Suprapubic skin (tissue), 4 donors: Measurements from ENCODE around the gene RASSF5.

Source experiments
- EP300 ChIP-seq: sonication (generic); formaldehyde crosslinking; IDR thresholded peaks from one replicate; pipeline ENCODE4 v1.6.1; 2017; ENCODE audit warnings: antibody characterized with exemption
- POLR2A ChIP-seq, 2 donors: fragments of 450-650 bp; IDR thresholded peaks; one replicate each; pipeline ENCODE4 v1.6.1; 2017; ENCODE audit warnings: antibody characterized with exemption in 2 of 2, mild to moderate bottlenecking in 2 of 2, moderate library complexity in 2 of 2
- POLR2AphosphoS5 ChIP-seq, 3 donors: sonication (generic); formaldehyde crosslinking; IDR thresholded peaks; one replicate each; pipeline ENCODE4 v1.6.1; 2017; ENCODE audit warnings: antibody characterized with exemption in 3 of 3
- TF ChIP-seq, protein P1 (sequence below), 2 donors: fragments of 200-600 bp in 1 of 2; fragments of 450-650 bp in 1 of 2; sonication (generic) in 1 of 2; IDR thresholded peaks; one replicate each; pipeline ENCODE4 v1.5.1; 2016 to 2019; ENCODE audit warnings: antibody characterized with exemption in 2 of 2, mild to moderate bottlenecking in 1 of 2, moderate library complexity in 1 of 2

DNA sequence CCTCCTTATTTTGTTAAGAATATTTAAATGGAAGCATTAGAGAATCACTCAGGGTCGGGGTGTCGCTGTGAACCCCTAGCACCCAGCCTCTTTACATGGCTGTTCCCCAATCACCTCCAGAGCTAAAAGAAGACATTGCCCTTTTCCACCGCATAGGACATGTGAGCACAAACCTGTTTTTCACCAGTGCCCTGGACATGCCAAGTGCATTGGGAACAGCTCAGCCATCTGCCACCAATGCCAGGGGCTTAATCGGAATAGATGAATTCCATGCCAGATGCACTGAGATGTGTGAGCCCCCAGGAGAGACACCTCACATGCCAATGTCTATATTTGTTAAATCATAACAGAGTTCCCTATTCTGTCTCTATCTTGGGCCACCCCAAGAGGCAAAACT lies 71.6 kb downstream of the RASSF5 start:
- TF ChIP-seq POLR2AphosphoS5 (IDR thresholded peaks at IDR 0.05) (no peak), POLR2A (IDR thresholded peaks at IDR 0.05) (no peak), EP300 (no peak)
- TF ChIP-seq, protein P1, sequence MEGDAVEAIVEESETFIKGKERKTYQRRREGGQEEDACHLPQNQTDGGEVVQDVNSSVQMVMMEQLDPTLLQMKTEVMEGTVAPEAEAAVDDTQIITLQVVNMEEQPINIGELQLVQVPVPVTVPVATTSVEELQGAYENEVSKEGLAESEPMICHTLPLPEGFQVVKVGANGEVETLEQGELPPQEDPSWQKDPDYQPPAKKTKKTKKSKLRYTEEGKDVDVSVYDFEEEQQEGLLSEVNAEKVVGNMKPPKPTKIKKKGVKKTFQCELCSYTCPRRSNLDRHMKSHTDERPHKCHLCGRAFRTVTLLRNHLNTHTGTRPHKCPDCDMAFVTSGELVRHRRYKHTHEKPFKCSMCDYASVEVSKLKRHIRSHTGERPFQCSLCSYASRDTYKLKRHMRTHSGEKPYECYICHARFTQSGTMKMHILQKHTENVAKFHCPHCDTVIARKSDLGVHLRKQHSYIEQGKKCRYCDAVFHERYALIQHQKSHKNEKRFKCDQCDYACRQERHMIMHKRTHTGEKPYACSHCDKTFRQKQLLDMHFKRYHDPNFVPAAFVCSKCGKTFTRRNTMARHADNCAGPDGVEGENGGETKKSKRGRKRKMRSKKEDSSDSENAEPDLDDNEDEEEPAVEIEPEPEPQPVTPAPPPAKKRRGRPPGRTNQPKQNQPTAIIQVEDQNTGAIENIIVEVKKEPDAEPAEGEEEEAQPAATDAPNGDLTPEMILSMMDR (IDR thresholded peaks at IDR 0.05), result no peak
